Progenitor cell of endocrine pancreas (in vitro differentiated cells): ENCODE data around the gene RPS29. TPM values are rescaled to one million over a fixed set of nuclear protein-coding genes. Genes with fewer than 3 reads are reported as not detected.
A peak's percentile ranks its signal among the peaks of the same experiment; 100 is the strongest.

Experiments used
- DNase-seq: peaks from one replicate; pipeline ENCODE4 v3.0.0; 2021; ENCODE audit warnings: low spot score; ENCODE audit not compliant: unreplicated experiment
- H3K27ac Mint-ChIP-seq: 2 replicates; pipeline ENCODE4 v1.8.0; 2021; ENCODE audit warnings: mild to moderate bottlenecking, moderate library complexity, mixed read lengths
- H3K27me3 Mint-ChIP-seq: 2 replicates; pipeline ENCODE4 v1.8.0; 2021; ENCODE audit warnings: mixed read lengths
- H3K36me3 Mint-ChIP-seq: 2 replicates; pipeline ENCODE4 v1.8.0; 2022; ENCODE audit warnings: mixed read lengths; ENCODE audit not compliant: insufficient read depth
- H3K4me1 Mint-ChIP-seq: 2 replicates; pipeline ENCODE4 v1.8.0; 2021; ENCODE audit warnings: low read depth, mixed read lengths
- H3K4me3 Mint-ChIP-seq: 2 replicates; pipeline ENCODE4 v1.8.0; 2021; ENCODE audit warnings: low read depth, mild to moderate bottlenecking, moderate library complexity, mixed read lengths
- H3K9me3 Mint-ChIP-seq: 2 replicates; pipeline ENCODE4 v1.8.0; 2021; ENCODE audit warnings: low read depth, mixed read lengths
- long read RNA-seq: library from polyadenylated mRNA; unstranded; transcript quantifications from one replicate; pipeline ENCODE4 v2.0.0, GENCODE V29; 2020
- total RNA-seq: library from RNA; stranded (reverse); gene quantifications from 2 replicates; pipeline ENCODE4 v1.2.1, GENCODE V29; 2021
- TF ChIP-seq, protein P1 (sequence below): fragments of 200-600 bp; sonication (generic); IDR thresholded peaks from one replicate; pipeline ENCODE4 v1.5.0; 2021; ENCODE audit warnings: antibody characterized with exemption, mild to moderate bottlenecking; ENCODE audit not compliant: unreplicated experiment

RPS29 gene
- total RNA-seq: 1,117 and 1,256 TPM in 2 replicates
- long read RNA-seq, full-length matches to known transcripts: 363 of 373 reads
- long read RNA-seq, partial matches to known transcripts: 0 of 373 reads
- long read RNA-seq, other reads (novel, unspliced or antisense): 10 of 373 reads

GRCh38 chr14:49585803-49586672 lies at the start of gene RPS29:
TSS of gene RPS29 (minus strand) at chr14:49586380. CDS start at chr14:49586346, 34 bp downstream.
- Mint-ChIP-seq H3K36me3 (peaks cover 25% of the 10 kb centered on the region), H3K4me3 (peak within 1 kb of the TSS; percentile 94), H3K27ac (peak within 1 kb of the TSS; percentile 100), H3K4me1 (peaks cover 20% of the 10 kb centered on the region), H3K27me3 (no peaks in the 10 kb centered on the region), H3K9me3 (no peaks in the 10 kb centered on the region)
- DNase-seq: peak; percentile 98
- TF ChIP-seq, protein P1, sequence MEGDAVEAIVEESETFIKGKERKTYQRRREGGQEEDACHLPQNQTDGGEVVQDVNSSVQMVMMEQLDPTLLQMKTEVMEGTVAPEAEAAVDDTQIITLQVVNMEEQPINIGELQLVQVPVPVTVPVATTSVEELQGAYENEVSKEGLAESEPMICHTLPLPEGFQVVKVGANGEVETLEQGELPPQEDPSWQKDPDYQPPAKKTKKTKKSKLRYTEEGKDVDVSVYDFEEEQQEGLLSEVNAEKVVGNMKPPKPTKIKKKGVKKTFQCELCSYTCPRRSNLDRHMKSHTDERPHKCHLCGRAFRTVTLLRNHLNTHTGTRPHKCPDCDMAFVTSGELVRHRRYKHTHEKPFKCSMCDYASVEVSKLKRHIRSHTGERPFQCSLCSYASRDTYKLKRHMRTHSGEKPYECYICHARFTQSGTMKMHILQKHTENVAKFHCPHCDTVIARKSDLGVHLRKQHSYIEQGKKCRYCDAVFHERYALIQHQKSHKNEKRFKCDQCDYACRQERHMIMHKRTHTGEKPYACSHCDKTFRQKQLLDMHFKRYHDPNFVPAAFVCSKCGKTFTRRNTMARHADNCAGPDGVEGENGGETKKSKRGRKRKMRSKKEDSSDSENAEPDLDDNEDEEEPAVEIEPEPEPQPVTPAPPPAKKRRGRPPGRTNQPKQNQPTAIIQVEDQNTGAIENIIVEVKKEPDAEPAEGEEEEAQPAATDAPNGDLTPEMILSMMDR: no peak

DNA sequence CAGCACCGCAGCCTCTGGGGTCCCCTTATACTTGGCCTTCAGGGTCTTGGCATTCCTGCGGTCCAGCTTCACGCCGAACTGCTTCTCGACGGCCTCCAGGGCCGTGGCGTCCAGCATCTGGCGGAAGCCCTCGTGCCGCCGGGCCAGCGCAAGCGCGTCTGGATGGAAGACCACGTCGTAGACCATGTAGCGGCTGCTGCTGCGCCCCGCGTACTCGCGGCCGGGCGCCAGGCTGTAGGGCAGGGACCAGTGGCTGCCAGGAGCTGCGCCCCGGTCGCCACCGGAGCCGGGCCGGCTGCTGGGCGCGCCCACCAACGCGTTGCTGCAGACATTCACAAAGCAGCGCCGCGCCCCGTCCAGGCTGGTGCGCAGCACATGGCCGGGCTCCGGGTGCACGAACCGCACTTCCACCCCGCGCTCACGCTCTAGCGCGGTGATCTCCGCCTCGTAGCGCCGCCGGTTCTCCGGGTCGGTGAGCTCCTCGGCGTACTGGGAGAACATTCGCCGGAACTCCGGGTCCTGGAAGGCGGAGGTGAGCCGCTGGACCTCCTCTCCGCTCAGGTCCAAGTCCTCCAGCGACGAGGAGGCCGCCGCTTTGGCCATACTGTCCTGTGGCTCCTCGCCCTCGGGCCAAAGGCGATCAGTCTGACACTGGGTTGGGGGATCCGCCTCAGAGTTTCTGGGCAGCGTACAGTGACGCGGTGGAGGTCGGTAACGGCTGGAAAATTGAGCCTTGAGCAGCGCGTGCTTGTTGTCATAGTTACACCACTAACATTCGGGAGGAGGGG lies 48.6 kb upstream of the RPS29 start, which contains the start of gene DNAAF2:
TSS of gene DNAAF2 (minus strand) at position 698 of the 788 bp plus-strand sequence. CDS start at position 603, 95 bp downstream.
- TF ChIP-seq, protein P1: no peak
- Mint-ChIP-seq H3K27ac (peak within 1 kb of the TSS; percentile 96), H3K4me1 (peaks cover 22% of the 10 kb centered on the region), H3K4me3 (peak within 1 kb of the TSS; percentile 100), H3K9me3 (no peaks in the 10 kb centered on the region), H3K27me3 (no peaks in the 10 kb centered on the region), H3K36me3 (peaks cover 18% of the 10 kb centered on the region)
- DNase-seq: peak; percentile 30

DNA sequence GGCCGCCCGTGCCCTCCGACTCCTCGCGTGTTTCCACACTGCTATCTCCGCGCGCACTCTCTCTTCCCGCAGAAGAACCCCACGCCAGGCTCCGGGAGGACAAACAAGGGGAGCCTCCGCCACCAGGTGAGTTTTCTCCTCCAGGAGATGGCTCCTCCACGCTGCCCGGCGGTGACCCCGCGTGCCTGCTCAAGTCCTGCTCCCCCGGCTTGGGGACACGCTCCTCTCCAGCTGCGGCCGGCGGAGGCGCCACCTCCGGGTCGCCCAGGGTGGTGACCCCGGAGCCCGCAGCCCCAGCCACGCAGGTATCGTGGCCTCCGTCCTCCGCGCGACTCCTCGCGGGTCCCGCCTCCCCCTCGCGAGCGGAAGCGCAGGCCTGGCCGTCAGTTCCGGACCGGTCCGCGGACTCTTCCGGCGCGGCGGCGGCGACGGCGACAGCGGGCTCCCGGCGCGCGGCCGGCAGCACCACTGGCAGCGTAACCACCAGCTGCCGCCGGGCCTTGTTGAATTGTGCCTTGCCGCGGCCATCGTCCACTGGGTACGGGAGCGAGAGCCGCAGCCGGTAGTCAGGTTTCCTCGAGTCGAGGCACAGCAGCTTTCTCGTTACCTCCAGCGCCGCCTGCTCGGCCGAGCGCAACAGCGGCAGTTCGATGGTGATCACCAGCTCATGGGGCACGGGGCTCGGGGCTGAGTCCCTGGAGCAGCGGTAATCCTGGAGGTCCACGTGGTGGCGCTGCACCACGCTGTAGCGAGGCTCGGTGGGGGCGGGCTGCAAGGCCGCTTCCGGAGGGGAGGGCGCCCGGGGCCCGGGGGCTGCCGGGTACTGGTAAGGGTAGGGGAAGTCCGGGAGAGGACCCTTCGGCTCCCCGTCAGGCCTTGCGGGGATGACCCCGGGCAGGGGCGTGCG lies 47.7 kb upstream of the RPS29 start:
- Mint-ChIP-seq H3K4me3 (peak overlapping the region; percentile 100), H3K4me1 (peaks cover 22% of the 10 kb centered on the region), H3K36me3 (peaks cover 16% of the 10 kb centered on the region), H3K27me3 (no peaks in the 10 kb centered on the region), H3K9me3 (no peaks in the 10 kb centered on the region), H3K27ac (peak overlapping the region; percentile 99)
- TF ChIP-seq, protein P1: peak; percentile 86
- DNase-seq: peak; percentile 92

DNA sequence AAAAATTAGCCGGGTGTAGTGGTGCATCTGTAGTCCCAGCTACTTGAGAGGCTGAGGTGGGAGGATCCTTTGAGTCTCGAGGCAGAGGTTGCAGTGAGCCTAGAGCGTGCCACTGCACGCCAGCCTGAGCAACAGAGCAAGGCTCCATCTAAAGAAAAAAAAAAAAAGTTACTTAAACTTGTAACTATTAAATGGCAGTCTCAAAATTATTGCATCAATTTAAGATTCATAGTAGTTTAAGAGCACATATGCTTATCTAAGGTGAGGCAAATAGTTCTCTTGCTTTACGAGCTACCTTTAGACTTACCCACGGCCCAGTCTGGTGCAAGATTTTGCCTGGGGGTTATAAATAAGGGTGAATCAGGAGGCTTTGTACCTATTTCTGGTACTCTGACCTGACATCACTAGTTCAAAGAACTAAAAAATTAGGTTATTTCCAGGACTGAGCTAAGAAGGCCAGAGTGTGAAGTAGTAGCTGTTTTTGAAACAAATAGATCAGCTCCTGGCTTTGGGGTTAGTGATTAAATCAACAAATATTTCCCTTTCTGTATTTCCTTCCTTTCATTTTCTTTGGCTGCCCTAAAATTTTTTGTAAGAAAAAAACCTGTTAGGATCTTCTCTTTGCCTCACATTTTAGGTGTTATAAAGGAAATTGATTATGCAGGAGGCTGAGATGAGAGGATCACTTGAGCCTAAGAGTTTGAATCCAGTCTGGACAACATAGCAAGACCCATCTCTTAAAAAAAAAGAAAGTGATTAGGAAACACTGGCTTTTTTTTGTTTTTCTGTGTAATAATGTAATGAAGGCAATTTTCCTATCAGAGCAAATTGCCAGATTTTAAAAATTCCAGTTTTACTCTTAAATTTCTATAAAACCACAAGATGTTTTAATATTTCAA lies 38.0 kb upstream of the RPS29 start:
- Mint-ChIP-seq H3K9me3 (no peaks in the 10 kb centered on the region), H3K36me3 (peaks cover 10% of the 10 kb centered on the region), H3K4me3 (no peak overlapping the region)

More for the DNA sequence above, 38.0 kb upstream of the RPS29 start:
- TF ChIP-seq, protein P1: no peak
- Mint-ChIP-seq H3K27me3 (no peaks in the 10 kb centered on the region), H3K27ac (no peak overlapping the region), H3K4me1 (peaks cover 18% of the 10 kb centered on the region)
- no peak for DNase-seq
